Gastroesophageal sphincter (tissue), 4 donors: Measurements from ENCODE around the gene ATP10A. TPM values are rescaled to one million over a fixed set of nuclear protein-coding genes. Genes with fewer than 3 reads are reported as not detected.
A peak's percentile ranks its signal among the peaks of the same experiment; 100 is the strongest.

ENCODE experiments used
- ATAC-seq: fragments of 150-250 bp; one replicate; pipeline ENCODE4 v1.9.1; 2016; ENCODE audit warnings: mild to moderate bottlenecking, moderate library complexity
- H3K27ac ChIP-seq, 4 donors: fragments of 200-600 bp; sonication (generic) in 3 of 4; 1 replicate in 3 of 4; 2 replicates in 1 of 4; pipeline ENCODE4 v1.5.1; 2016 to 2019
- H3K27me3 ChIP-seq: fragments of 200-600 bp; sonication (generic); one replicate; pipeline ENCODE4 v1.5.1; 2019
- H3K36me3 ChIP-seq, 2 donors: fragments of 200-600 bp; sonication (generic); one replicate each; pipeline ENCODE4 v1.5.1; 2019; ENCODE audit warnings: control low read depth in 1 of 2
- H3K4me1 ChIP-seq, 3 donors: fragments of 200-600 bp; sonication (generic); 1 replicate in 2 of 3; 2 replicates in 1 of 3; pipeline ENCODE4 v1.5.1; 2016 to 2019; ENCODE audit warnings: control low read depth in 2 of 3
- H3K4me3 ChIP-seq, 2 donors: fragments of 200-600 bp; sonication (generic); one replicate each; pipeline ENCODE4 v1.5.1; 2019; ENCODE audit warnings: mild to moderate bottlenecking in 1 of 2, moderate library complexity in 1 of 2
- H3K9me3 ChIP-seq, 3 donors: fragments of 200-600 bp; sonication (generic); one replicate each; pipeline ENCODE4 v1.5.1; 2017 to 2019; ENCODE audit warnings: control low read depth in 2 of 3
- EP300 ChIP-seq: sonication (generic); formaldehyde crosslinking; IDR thresholded peaks from one replicate; pipeline ENCODE4 v1.6.1; 2017; ENCODE audit warnings: antibody characterized with exemption, mild to moderate bottlenecking
- POLR2A ChIP-seq, 2 donors: fragments of 450-650 bp; IDR thresholded peaks; one replicate each; pipeline ENCODE4 v1.6.1; 2017; ENCODE audit warnings: antibody characterized with exemption in 2 of 2, mild to moderate bottlenecking in 2 of 2, moderate library complexity in 1 of 2
- POLR2AphosphoS5 ChIP-seq: sonication (generic); formaldehyde crosslinking; IDR thresholded peaks from one replicate; pipeline ENCODE4 v1.6.1; 2017; ENCODE audit warnings: antibody characterized with exemption
- WGBS, 2 donors: methylation state at CpG; one replicate each; pipeline ENCODE4 v1.1.5; 2018; ENCODE audit warnings: low coverage in 1 of 2; 5-methylcytosine and 5-hydroxymethylcytosine counted together
- total RNA-seq, 4 donors: library from RNA; depleted of rRNA; stranded (reverse); fragments of >200 nt; gene quantifications; one replicate each; pipeline ENCODE4 v1.1.0, GENCODE V29; 2016
- TF ChIP-seq, protein P1 (sequence below), 4 experiments: fragments of 200-600 bp in 2 of 4; fragments of 450-650 bp in 2 of 4; sonication (generic) in 1 of 4; IDR thresholded peaks; one replicate each; pipeline ENCODE4 v1.5.1; 2017 to 2019; ENCODE audit warnings: antibody characterized with exemption in 4 of 4, mild to moderate bottlenecking in 2 of 4, moderate library complexity in 2 of 4

The ATP10A gene
- total RNA-seq, 4 donors from 2014 or later, result 22.9 to 41.8 (median 24.6) TPM

GRCh38 chr15:25665913-25666312, 197.2 kb downstream of the ATP10A start:
- 66 to 91% methylated on average over 3 of the region's 3 CpGs for WGBS, 2 donors
- Histone ChIP-seq H3K4me1 (peaks cover 6 to 37% (median 16%) of the 10 kb centered on the region in 3 donors), H3K36me3 (no peaks in the 10 kb centered on the region), H3K27ac (no peak overlapping the region), H3K27me3 (no peaks in the 10 kb centered on the region), H3K9me3 (no peaks in the 10 kb centered on the region), H3K4me3 (no peak overlapping the region)
- ATAC-seq, result no peak
- TF ChIP-seq, protein P1, sequence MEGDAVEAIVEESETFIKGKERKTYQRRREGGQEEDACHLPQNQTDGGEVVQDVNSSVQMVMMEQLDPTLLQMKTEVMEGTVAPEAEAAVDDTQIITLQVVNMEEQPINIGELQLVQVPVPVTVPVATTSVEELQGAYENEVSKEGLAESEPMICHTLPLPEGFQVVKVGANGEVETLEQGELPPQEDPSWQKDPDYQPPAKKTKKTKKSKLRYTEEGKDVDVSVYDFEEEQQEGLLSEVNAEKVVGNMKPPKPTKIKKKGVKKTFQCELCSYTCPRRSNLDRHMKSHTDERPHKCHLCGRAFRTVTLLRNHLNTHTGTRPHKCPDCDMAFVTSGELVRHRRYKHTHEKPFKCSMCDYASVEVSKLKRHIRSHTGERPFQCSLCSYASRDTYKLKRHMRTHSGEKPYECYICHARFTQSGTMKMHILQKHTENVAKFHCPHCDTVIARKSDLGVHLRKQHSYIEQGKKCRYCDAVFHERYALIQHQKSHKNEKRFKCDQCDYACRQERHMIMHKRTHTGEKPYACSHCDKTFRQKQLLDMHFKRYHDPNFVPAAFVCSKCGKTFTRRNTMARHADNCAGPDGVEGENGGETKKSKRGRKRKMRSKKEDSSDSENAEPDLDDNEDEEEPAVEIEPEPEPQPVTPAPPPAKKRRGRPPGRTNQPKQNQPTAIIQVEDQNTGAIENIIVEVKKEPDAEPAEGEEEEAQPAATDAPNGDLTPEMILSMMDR (IDR thresholded peaks at IDR 0.05), result no peak
- no peak for TF ChIP-seq EP300

DNA sequence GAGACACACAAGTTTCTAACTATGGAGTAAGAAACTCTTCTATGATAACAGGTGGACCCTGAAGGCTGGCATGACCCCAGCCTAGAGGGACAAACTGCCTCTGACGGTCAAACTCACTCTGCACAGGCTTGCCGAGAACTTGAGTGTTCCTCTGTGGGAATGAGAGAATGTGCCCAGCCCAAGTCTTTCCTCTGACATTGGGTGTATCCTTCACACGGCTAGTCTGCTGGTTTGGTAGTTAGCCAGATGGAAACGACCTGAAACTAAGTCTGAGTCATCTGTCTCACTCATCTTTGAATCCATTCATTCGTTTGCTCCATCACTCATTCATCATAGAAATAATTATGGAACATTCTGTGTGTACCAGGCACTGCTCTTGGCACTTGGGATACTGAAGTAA, 198.4 kb downstream of the ATP10A start:
- no peak for ATAC-seq
- 32 to 33% methylated on average over 1 to 3 of the region's 5 CpGs for WGBS, 2 donors
- Histone ChIP-seq H3K4me1 (peaks cover 0 to 26% (median 6%) of the 10 kb centered on the region in 3 donors), H3K27me3 (no peaks in the 10 kb centered on the region), H3K4me3 (no peak overlapping the region), H3K36me3 (no peaks in the 10 kb centered on the region), H3K9me3 (no peaks in the 10 kb centered on the region), H3K27ac (no peak overlapping the region)
- TF ChIP-seq POLR2A (IDR thresholded peaks at IDR 0.05) (no peak), POLR2AphosphoS5 (no peak), EP300 (no peak)
- TF ChIP-seq, protein P1 (IDR thresholded peaks at IDR 0.05), result no peak

- TF ChIP-seq, protein P1 (IDR thresholded peaks at IDR 0.05), result no peak
- no peak for TF ChIP-seq EP300
- no peak for TF ChIP-seq POLR2AphosphoS5
- no peak for TF ChIP-seq POLR2A (IDR thresholded peaks at IDR 0.05)
- no peaks in the 10 kb centered on the region for H3K9me3 ChIP-seq
- ATAC-seq, result no peak
- H3K36me3 ChIP-seq, result no peaks in the 10 kb centered on the region
- H3K4me1 ChIP-seq, result peaks cover 0 to 13% (median 0%) of the 10 kb centered on the region in 3 donors
- H3K27me3 ChIP-seq, result no peaks in the 10 kb centered on the region
- no peak overlapping the region for H3K4me3 ChIP-seq
- no peak overlapping the region for H3K27ac ChIP-seq
- 85 to 89% methylated on average over 2 to 3 of the region's 5 CpGs for WGBS, 2 donors
Observed at GRCh38 chr15:25663515-25663914, 199.6 kb downstream of the ATP10A start.

DNA sequence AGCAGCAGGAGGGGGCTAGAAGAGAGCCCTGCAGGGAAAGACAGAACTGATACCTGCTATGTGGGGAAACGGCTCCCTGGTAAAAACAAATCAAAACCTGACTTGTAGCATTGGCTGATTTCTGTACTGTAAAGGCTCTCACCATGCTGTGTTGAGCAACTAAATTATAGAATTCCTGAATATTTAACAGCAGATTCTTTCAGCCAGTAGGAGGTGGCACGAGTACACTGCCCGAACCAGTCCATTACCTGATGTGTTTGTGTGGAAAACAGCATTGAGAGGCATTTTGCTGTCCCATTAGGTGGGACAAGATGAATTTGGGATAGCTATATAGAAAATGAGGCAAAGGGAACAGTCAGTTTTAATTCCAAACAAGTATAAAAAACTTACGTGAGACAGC, 201.2 kb downstream of the ATP10A start:
- no peak for TF ChIP-seq EP300
- TF ChIP-seq, protein P1 (IDR thresholded peaks at IDR 0.05), result peak in 2 of 4 experiments; percentile 15 to 31
- Histone ChIP-seq H3K27ac (no peak overlapping the region), H3K9me3 (no peaks in the 10 kb centered on the region), H3K4me3 (no peak overlapping the region), H3K4me1 (peaks cover 0 to 7% (median 0%) of the 10 kb centered on the region in 3 donors), H3K27me3 (no peaks in the 10 kb centered on the region), H3K36me3 (no peaks in the 10 kb centered on the region)
- WGBS, 2 donors, result 43 to 59% methylated on average over 4 of the region's 4 CpGs
- no peak for ATAC-seq

DNA sequence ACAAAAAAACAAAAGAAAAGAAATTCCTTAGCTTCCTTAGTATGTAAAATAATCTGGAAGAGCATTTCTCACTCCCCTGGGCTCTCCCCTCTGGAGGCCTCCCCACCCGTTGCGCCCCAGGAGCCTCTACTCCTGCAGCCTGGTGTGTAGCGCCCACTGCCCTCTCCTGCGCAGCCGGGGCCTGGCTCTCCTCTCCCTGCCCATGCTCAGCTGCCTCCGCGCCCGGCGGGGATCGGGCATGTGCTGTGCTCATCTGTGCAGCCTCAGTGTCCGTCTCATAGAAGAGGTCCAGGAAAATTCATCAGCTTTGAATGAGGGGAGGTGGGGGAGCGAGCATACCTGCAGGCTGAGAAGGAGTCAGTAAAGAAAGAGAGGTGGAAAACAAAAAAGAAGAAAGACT, 203.9 kb downstream of the ATP10A start:
- no peak overlapping the region for H3K4me3 ChIP-seq
- TF ChIP-seq EP300, result no peak
- no peak for TF ChIP-seq POLR2A (IDR thresholded peaks at IDR 0.05)
- TF ChIP-seq, protein P1 (IDR thresholded peaks at IDR 0.05), result no peak
- no peak for TF ChIP-seq POLR2AphosphoS5

More for the DNA sequence above, 203.9 kb downstream of the ATP10A start:
- no peaks in the 10 kb centered on the region for H3K27me3 ChIP-seq
- ATAC-seq, result no peak
- H3K4me1 ChIP-seq, result peaks cover 0 to 7% (median 0%) of the 10 kb centered on the region in 3 donors
- no peaks in the 10 kb centered on the region for H3K9me3 ChIP-seq
- 94% methylated on average over 12 of the region's 12 CpGs; no CpG with 5 or more reads in 1 of the 2 donors for WGBS, 2 donors
- no peaks in the 10 kb centered on the region for H3K36me3 ChIP-seq
- H3K27ac ChIP-seq, result no peak overlapping the region
